Measurements from ENCODE around the gene GALNT18.

Gene GALNT18

GRCh38 chr11:11311169-11311568, 310.6 kb downstream of the GALNT18 start:
- H3K27me3 Mint-ChIP-seq: no peaks in the 10 kb centered on the region

GRCh38 chr11:11309906-11310305, 311.9 kb downstream of the GALNT18 start:
- Mint-ChIP-seq H3K4me3 (no peak overlapping the region), H3K9me3 (no peaks in the 10 kb centered on the region), H3K27me3 (no peaks in the 10 kb centered on the region), H3K4me1 (ENCODE audit: low read depth) (peaks cover 7% of the 10 kb centered on the region), H3K36me3 (ENCODE audit: low read depth) (no peaks in the 10 kb centered on the region), H3K27ac (no peak overlapping the region)
- DNase-seq: no peak

More at GRCh38 chr11:11311169-11311568, 310.6 kb downstream of the GALNT18 start:
- DNase-seq: no peak
- no peaks in the 10 kb centered on the region for H3K36me3 Mint-ChIP-seq (ENCODE audit: low read depth)
- H3K27ac Mint-ChIP-seq: no peak overlapping the region
- peaks cover 7% of the 10 kb centered on the region for H3K4me1 Mint-ChIP-seq (ENCODE audit: low read depth)
- H3K4me3 Mint-ChIP-seq: no peak overlapping the region
- no peaks in the 10 kb centered on the region for H3K9me3 Mint-ChIP-seq

- Mint-ChIP-seq H3K4me3 (no peak overlapping the region), H3K27ac (no peak overlapping the region)
Observed at GRCh38 chr11:11308249-11308648, 313.6 kb downstream of the GALNT18 start.

GRCh38 chr11:11306855-11307254, 314.9 kb downstream of the GALNT18 start:
- no peak for DNase-seq
- no peaks in the 10 kb centered on the region for H3K9me3 Mint-ChIP-seq
- H3K4me3 Mint-ChIP-seq: no peak overlapping the region
- peaks cover 7% of the 10 kb centered on the region for H3K4me1 Mint-ChIP-seq (ENCODE audit: low read depth)
- H3K27me3 Mint-ChIP-seq: no peaks in the 10 kb centered on the region
- H3K27ac Mint-ChIP-seq: no peak overlapping the region
- H3K36me3 Mint-ChIP-seq (ENCODE audit: low read depth): no peaks in the 10 kb centered on the region

More at GRCh38 chr11:11308249-11308648, 313.6 kb downstream of the GALNT18 start:
- Mint-ChIP-seq H3K36me3 (ENCODE audit: low read depth) (no peaks in the 10 kb centered on the region), H3K27me3 (no peaks in the 10 kb centered on the region), H3K4me1 (ENCODE audit: low read depth) (peaks cover 7% of the 10 kb centered on the region), H3K9me3 (no peaks in the 10 kb centered on the region)
- DNase-seq: no peak

GRCh38 chr11:11304550-11304949, 317.3 kb downstream of the GALNT18 start:
- no peak overlapping the region for H3K27ac Mint-ChIP-seq
- no peak overlapping the region for H3K4me3 Mint-ChIP-seq
- no peaks in the 10 kb centered on the region for H3K4me1 Mint-ChIP-seq (ENCODE audit: low read depth)
- no peaks in the 10 kb centered on the region for H3K27me3 Mint-ChIP-seq
- no peaks in the 10 kb centered on the region for H3K36me3 Mint-ChIP-seq (ENCODE audit: low read depth)
- DNase-seq: no peak
- H3K9me3 Mint-ChIP-seq: no peaks in the 10 kb centered on the region

GRCh38 chr11:11302565-11302964, 319.2 kb downstream of the GALNT18 start:
- Mint-ChIP-seq H3K27me3 (no peaks in the 10 kb centered on the region), H3K36me3 (ENCODE audit: low read depth) (no peaks in the 10 kb centered on the region), H3K4me1 (ENCODE audit: low read depth) (no peaks in the 10 kb centered on the region), H3K27ac (no peak overlapping the region), H3K9me3 (no peaks in the 10 kb centered on the region), H3K4me3 (no peak overlapping the region)
- no peak for DNase-seq

- Mint-ChIP-seq H3K27ac (no peak overlapping the region), H3K9me3 (no peaks in the 10 kb centered on the region), H3K27me3 (no peaks in the 10 kb centered on the region), H3K36me3 (ENCODE audit: low read depth) (no peaks in the 10 kb centered on the region), H3K4me1 (ENCODE audit: low read depth) (no peaks in the 10 kb centered on the region), H3K4me3 (no peak overlapping the region)
- DNase-seq: no peak
Observed at GRCh38 chr11:11301212-11301611, 320.6 kb downstream of the GALNT18 start.

GRCh38 chr11:11297578-11297977, 324.2 kb downstream of the GALNT18 start:
- H3K4me1 Mint-ChIP-seq (ENCODE audit: low read depth): no peaks in the 10 kb centered on the region
- no peak overlapping the region for H3K4me3 Mint-ChIP-seq
- H3K27ac Mint-ChIP-seq: no peak overlapping the region
- H3K27me3 Mint-ChIP-seq: no peaks in the 10 kb centered on the region
- no peaks in the 10 kb centered on the region for H3K36me3 Mint-ChIP-seq (ENCODE audit: low read depth)
- H3K9me3 Mint-ChIP-seq: no peaks in the 10 kb centered on the region
- DNase-seq: no peak

GRCh38 chr11:11296434-11296833, 325.4 kb downstream of the GALNT18 start:
- no peaks in the 10 kb centered on the region for H3K9me3 Mint-ChIP-seq
- no peaks in the 10 kb centered on the region for H3K4me1 Mint-ChIP-seq (ENCODE audit: low read depth)
- H3K27ac Mint-ChIP-seq: no peak overlapping the region
- H3K4me3 Mint-ChIP-seq: no peak overlapping the region
- peaks cover 2% of the 10 kb centered on the region for H3K27me3 Mint-ChIP-seq
- no peaks in the 10 kb centered on the region for H3K36me3 Mint-ChIP-seq (ENCODE audit: low read depth)
- no peak for DNase-seq

GRCh38 chr11:11294551-11294855, 327.3 kb downstream of the GALNT18 start:
- H3K4me1 Mint-ChIP-seq (ENCODE audit: low read depth): no peaks in the 10 kb centered on the region
- peaks cover 7% of the 10 kb centered on the region for H3K27me3 Mint-ChIP-seq
- no peak overlapping the region for H3K27ac Mint-ChIP-seq

GRCh38 chr11:11293798-11294550, 327.8 kb downstream of the GALNT18 start:
- no peaks in the 10 kb centered on the region for H3K36me3 Mint-ChIP-seq (ENCODE audit: low read depth)
- no peak for DNase-seq
- no peak overlapping the region for H3K27ac Mint-ChIP-seq
- H3K9me3 Mint-ChIP-seq: no peaks in the 10 kb centered on the region
- H3K27me3 Mint-ChIP-seq: peaks cover 7% of the 10 kb centered on the region
- H3K4me3 Mint-ChIP-seq: no peak overlapping the region
- H3K4me1 Mint-ChIP-seq (ENCODE audit: low read depth): no peaks in the 10 kb centered on the region

More at GRCh38 chr11:11294551-11294855, 327.3 kb downstream of the GALNT18 start:
- no peak for DNase-seq
- no peaks in the 10 kb centered on the region for H3K9me3 Mint-ChIP-seq
- H3K4me3 Mint-ChIP-seq: no peak overlapping the region
- H3K36me3 Mint-ChIP-seq (ENCODE audit: low read depth): no peaks in the 10 kb centered on the region

GRCh38 chr11:11292839-11293238, 329.0 kb downstream of the GALNT18 start:
- H3K4me1 Mint-ChIP-seq (ENCODE audit: low read depth): no peaks in the 10 kb centered on the region
- no peak overlapping the region for H3K27ac Mint-ChIP-seq
- no peak for DNase-seq

GRCh38 chr11:11291041-11292015, 330.5 kb downstream of the GALNT18 start:
- Mint-ChIP-seq H3K27ac (no peak overlapping the region), H3K4me1 (ENCODE audit: low read depth) (no peaks in the 10 kb centered on the region), H3K27me3 (peaks cover 7% of the 10 kb centered on the region), H3K4me3 (no peak overlapping the region), H3K36me3 (ENCODE audit: low read depth) (no peaks in the 10 kb centered on the region), H3K9me3 (no peaks in the 10 kb centered on the region)
- DNase-seq: no peak

More at GRCh38 chr11:11292839-11293238, 329.0 kb downstream of the GALNT18 start:
- H3K36me3 Mint-ChIP-seq (ENCODE audit: low read depth): no peaks in the 10 kb centered on the region
- H3K9me3 Mint-ChIP-seq: no peaks in the 10 kb centered on the region
- no peak overlapping the region for H3K4me3 Mint-ChIP-seq
- H3K27me3 Mint-ChIP-seq: peaks cover 7% of the 10 kb centered on the region

GRCh38 chr11:11290354-11290753, 331.5 kb downstream of the GALNT18 start:
- no peak for DNase-seq
- Mint-ChIP-seq H3K27me3 (peaks cover 7% of the 10 kb centered on the region), H3K27ac (no peak overlapping the region), H3K4me1 (ENCODE audit: low read depth) (no peaks in the 10 kb centered on the region), H3K36me3 (ENCODE audit: low read depth) (no peaks in the 10 kb centered on the region), H3K4me3 (no peak overlapping the region), H3K9me3 (no peaks in the 10 kb centered on the region)

- Mint-ChIP-seq H3K27ac (no peak overlapping the region), H3K4me1 (ENCODE audit: low read depth) (no peaks in the 10 kb centered on the region), H3K27me3 (peaks cover 7% of the 10 kb centered on the region), H3K9me3 (no peaks in the 10 kb centered on the region), H3K4me3 (no peak overlapping the region), H3K36me3 (ENCODE audit: low read depth) (no peaks in the 10 kb centered on the region)
- DNase-seq: no peak
Observed at GRCh38 chr11:11289669-11290068, 332.1 kb downstream of the GALNT18 start.
